ENCODE measurements around the gene CLEC17A.
"Not testable (repeated sequence)": the region's sequence is repeated elsewhere in the genome, so short reads cannot be mapped to it uniquely, and the experiment has no call there.

The CLEC17A gene, protein sequence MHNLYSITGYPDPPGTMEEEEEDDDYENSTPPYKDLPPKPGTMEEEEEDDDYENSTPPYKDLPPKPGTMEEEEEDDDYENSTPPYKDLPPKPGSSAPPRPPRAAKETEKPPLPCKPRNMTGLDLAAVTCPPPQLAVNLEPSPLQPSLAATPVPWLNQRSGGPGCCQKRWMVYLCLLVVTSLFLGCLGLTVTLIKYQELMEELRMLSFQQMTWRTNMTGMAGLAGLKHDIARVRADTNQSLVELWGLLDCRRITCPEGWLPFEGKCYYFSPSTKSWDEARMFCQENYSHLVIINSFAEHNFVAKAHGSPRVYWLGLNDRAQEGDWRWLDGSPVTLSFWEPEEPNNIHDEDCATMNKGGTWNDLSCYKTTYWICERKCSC

DNA sequence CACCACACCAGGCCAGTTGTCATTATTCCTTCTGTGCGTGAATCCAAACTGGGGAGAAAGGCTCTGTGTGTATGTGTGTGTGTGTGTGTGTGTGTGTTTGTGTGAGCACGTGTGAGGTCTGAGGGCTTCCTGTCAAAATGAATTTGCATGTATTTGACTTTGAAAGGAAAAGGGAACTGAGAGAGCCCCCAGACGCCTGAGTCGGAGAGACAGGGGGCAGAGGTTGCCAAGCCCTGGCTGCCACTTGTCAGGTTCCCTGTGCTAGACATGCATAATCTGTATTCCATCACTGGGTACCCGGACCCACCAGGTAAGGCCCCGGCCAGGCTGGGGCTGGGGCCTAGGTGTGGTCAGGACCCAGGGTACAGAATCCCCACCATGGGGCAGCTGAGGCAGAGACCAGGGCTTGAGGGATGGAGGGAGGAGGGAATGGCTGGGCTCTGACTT lies at the start of gene CLEC17A:
TSS of gene CLEC17A (plus strand) at position 191 of the 447 bp plus-strand sequence. CDS start at position 268, 77 bp downstream.
- peak; percentile 58 for DNase-seq

GRCh38 chr19:14533450-14533849 lies 49.4 kb upstream of the CLEC17A start:
- DNase-seq, result no peak

DNA sequence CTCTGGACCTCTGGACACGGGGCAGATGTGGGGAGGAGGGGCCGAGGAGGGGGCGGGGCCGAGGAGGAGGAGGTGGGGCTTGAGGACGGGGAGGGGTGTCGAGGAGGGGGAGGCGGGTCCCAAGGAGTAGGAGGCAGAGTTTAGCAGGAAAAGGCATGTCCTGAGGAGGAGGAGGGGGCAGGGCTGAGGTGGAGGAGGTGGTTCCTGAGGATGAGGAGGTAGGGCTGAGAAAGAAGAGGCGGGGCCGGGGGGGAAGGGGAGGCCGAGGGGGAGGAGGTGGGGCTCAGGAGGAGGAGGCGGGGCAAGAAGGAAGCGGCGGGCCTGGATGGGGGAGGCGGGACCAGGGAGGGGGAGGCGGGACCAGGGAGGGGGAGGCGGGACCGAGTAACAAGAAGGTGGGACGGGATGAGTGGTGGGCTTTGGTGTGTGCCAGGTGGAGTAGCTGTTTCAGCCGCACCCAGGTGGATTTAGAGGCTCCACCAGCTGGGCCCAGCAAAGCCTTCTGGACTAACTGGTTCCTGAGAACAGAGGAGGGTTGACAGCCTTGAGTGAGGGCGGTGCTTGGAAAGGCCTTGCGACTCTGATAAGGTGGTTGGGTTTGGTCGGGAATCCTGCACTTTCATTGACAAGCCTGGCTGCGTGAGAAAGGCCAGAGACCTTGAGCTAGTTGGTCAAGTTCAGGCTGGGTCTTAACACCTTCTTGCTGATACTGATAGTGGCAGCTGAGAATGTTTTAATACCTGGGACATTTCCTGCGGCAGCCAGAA lies 45.8 kb upstream of the CLEC17A start:
- no peak for DNase-seq

GRCh38 chr19:14540741-14541525 lies 42.0 kb upstream of the CLEC17A start:
- DNase-seq, result no peak

DNA sequence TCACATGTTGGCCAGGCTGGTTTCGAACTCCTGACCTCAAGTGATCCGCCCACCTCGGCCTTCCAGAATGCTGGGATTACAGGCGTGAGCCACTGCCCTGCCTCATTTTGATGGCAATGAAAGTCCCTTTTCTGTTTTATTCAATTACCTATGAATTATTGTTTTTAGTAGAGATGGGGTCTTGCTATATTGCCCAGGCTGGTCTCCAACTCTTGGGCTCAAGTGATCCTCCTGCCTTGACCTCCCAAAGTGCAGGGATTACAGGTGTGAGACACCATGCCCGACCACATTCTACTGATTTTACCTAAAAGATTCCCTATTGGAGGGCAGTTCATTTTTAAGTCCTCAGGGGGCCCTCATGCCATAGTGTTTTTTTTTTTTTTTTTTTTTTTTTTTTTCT lies 40.9 kb upstream of the CLEC17A start:
- not testable (repeated sequence) for DNase-seq

GRCh38 chr19:14542711-14543328 lies 40.1 kb upstream of the CLEC17A start:
- peak; percentile 55 for DNase-seq

- no peak for DNase-seq
Observed at GRCh38 chr19:14544047-14544446, 38.8 kb upstream of the CLEC17A start.

- DNase-seq, result no peak
Observed at GRCh38 chr19:14544977-14545715, 37.7 kb upstream of the CLEC17A start.

GRCh38 chr19:14545716-14546082 lies 37.2 kb upstream of the CLEC17A start:
- DNase-seq, result no peak

DNA sequence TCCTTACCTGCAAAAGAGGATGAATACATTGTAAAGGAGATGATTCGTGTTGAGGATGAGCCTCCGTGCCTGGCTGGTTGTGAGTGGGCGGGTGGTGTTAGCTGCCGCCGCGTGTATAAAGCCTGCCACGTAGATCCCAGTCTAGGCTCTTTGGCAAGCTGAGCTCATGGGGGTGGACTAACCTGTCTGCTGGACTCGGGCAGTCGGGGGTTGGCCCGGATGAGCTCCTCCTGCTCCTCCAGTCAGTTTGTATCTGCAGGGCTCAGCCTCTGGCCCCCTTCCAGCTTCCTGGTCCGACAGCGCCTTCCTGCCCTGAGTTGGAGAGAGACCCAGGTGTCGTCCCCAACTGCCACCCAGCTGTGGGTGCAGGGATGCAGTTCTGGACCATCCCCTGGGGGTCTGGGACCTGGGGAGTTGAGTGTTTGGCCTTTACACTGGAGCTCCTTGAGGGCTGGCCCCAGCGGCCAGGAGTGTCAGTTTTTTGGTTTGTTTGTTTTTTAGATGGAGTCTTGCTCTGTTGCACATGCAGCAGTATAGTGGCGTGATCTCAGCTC lies 32.6 kb upstream of the CLEC17A start:
- DNase-seq, result no peak

- peak; percentile 58 for DNase-seq
Observed at GRCh38 chr19:14551134-14552005, 31.5 kb upstream of the CLEC17A start.

- DNase-seq, result not testable (repeated sequence)
Observed at GRCh38 chr19:14552006-14552360, 30.9 kb upstream of the CLEC17A start.

- DNase-seq, result no peak
Observed at GRCh38 chr19:14553042-14553938, 29.6 kb upstream of the CLEC17A start.

- DNase-seq, result no peak
Observed at GRCh38 chr19:14553939-14554243, 29.0 kb upstream of the CLEC17A start.

- no peak for DNase-seq
Observed at GRCh38 chr19:14554382-14554812, 28.5 kb upstream of the CLEC17A start.

GRCh38 chr19:14555918-14556661 lies 26.8 kb upstream of the CLEC17A start:
- DNase-seq, result no peak

DNA sequence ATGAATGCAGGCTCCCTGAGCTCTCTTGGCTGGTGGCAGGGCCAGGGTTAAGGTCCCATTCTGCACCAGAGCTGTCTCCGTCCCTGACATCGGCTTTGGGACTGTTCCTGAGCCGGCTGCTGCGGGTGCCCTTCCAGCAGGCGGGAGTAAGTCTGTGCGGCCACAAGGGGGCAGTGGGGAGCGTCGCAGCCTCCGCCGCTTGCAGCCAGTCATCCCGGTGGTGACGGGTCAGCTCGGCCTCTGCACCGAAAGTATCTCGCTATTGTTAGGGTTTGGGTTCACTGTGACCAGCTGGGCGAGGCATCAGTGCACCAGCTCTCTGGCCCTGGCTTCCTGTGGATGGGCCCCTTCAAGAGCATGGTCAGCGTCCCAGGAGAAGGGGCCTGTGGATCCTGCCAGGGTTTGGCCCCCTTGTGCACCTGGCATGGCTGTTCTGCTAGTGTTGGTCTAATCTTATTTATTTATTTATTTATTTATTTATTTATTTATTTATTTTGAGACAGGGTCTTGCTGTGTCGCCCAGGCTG lies 26.2 kb upstream of the CLEC17A start:
- peak; percentile 91 for DNase-seq

- no peak for DNase-seq
Observed at GRCh38 chr19:14558370-14559066, 24.4 kb upstream of the CLEC17A start.
